A673 (cell line): Measurements from ENCODE around the gene CAND1. TPM values are rescaled to one million over a fixed set of nuclear protein-coding genes. Genes with fewer than 3 reads are reported as not detected.

Source experiments
- BruUV-seq: library from RNA; stranded (reverse); fragments of 400-500 nt; replicated peaks from 2 replicates; lab custom pipeline; 2021; lab: Mats Ljungman, UMichigan
- CTCF ChIA-PET: fragments of 300-600 bp; sonication (Branson Sonifier 250); formaldehyde crosslinking; loops from one replicate; lab custom pipeline; 2022; ENCODE audit warnings: antibody characterized with exemption; lab: Charles Lee
- POLR2A ChIA-PET: fragments of 300-600 bp; sonication (Branson Sonifier 250); formaldehyde crosslinking; loops from one replicate; lab custom pipeline; 2022; ENCODE audit warnings: antibody characterized with exemption; ENCODE audit not compliant: low non-redundant PET; lab: Charles Lee
- DNase-seq: peaks from one replicate; pipeline ENCODE4 v3.0.0-alpha.2; 2015; ENCODE audit warnings: low spot score
- H3K27ac ChIP-seq: fragments of 200-600 bp; sonication (generic); 2 replicates; pipeline ENCODE4 v1.5.1; 2016; ENCODE audit warnings: mixed run types, low read depth, mild to moderate bottlenecking, mixed read lengths, antibody characterized with exemption, low read length; ENCODE audit not compliant: poor library complexity, severe bottlenecking
- H3K27me3 ChIP-seq: fragments of 200-600 bp; sonication (generic); replicated peaks from 2 replicates; pipeline ENCODE4 v1.6.1; 2017; ENCODE audit warnings: mixed run types, low read depth, mild to moderate bottlenecking, mixed read lengths, antibody characterized with exemption, low read length; ENCODE audit not compliant: insufficient read depth, poor library complexity
- H3K36me3 ChIP-seq: fragments of 200-600 bp; sonication (generic); 2 replicates; pipeline ENCODE4 v1.6.1; 2016; ENCODE audit warnings: mixed run types, mild to moderate bottlenecking, mixed read lengths, antibody characterized with exemption, low read length; ENCODE audit not compliant: insufficient read depth, poor library complexity, severe bottlenecking
- H3K4me1 ChIP-seq: fragments of 200-600 bp; sonication (generic); 2 replicates; pipeline ENCODE4 v1.6.1; 2017; ENCODE audit warnings: mixed run types, mild to moderate bottlenecking, mixed read lengths, antibody characterized with exemption, low read length; ENCODE audit not compliant: insufficient read depth, poor library complexity, severe bottlenecking
- H3K4me3 ChIP-seq: fragments of 200-600 bp; sonication (generic); 2 replicates; pipeline ENCODE4 v1.5.1; 2016; ENCODE audit warnings: low read depth, mixed run types, mild to moderate bottlenecking, mixed read lengths, low read length; ENCODE audit not compliant: poor library complexity, severe bottlenecking
- H3K9me3 ChIP-seq: fragments of 200-600 bp; sonication (generic); 2 replicates; pipeline ENCODE4 v1.6.1; 2016; ENCODE audit warnings: mixed run types, low read depth, mild to moderate bottlenecking, mixed read lengths, antibody characterized with exemption, low read length; ENCODE audit not compliant: poor library complexity, severe bottlenecking
- CTCF ChIP-seq: fragments of 300-800, 200-600 bp; sonication (generic); conservative IDR thresholded peaks from 2 replicates; pipeline ENCODE4 v1.5.1; 2017; ENCODE audit warnings: low read depth, mild to moderate bottlenecking, antibody characterized with exemption, low read length, moderate library complexity, mixed read lengths
- EZH2 ChIP-seq: fragments of 200-600 bp; sonication (generic); IDR thresholded peaks from 2 replicates; pipeline ENCODE4 v1.6.1; 2017; ENCODE audit warnings: borderline replicate concordance, low read depth, mild to moderate bottlenecking, mixed read lengths, antibody characterized with exemption, low read length; ENCODE audit not compliant: poor library complexity, severe bottlenecking
- intact Hi-C: fragments of 100-400 bp; cut with micrococcal nuclease; formaldehyde crosslinking; loops from one replicate; pipeline ENCODE4 v1.10.0; 2022; ENCODE audit not compliant: unreplicated experiment
- total RNA-seq: library from RNA; stranded (reverse); gene quantifications from 2 replicates; pipeline ENCODE4 v1.2.3, GENCODE V29; 2021

The CAND1 gene
- total RNA-seq, 1 experiment from 2014 or later, result 195 TPM

- Histone ChIP-seq H3K36me3 (peaks cover 28% of the 10 kb centered on the region), H3K27me3 (no peaks in the 10 kb centered on the region), H3K4me1 (peaks cover 15% of the 10 kb centered on the region), H3K4me3 (no peak overlapping the region), H3K9me3 (no peaks in the 10 kb centered on the region), H3K27ac (no peak overlapping the region)
- intact Hi-C loops, result no loop called here
- DNase-seq, result no peak
- ChIA-PET POLR2A (no interaction called here), CTCF (no interaction called here)
- no TSS peak for BruUV-seq
- TF ChIP-seq CTCF (no peak), EZH2 (no peak)
Measured at GRCh38 chr12:67280088-67280487, 10.9 kb downstream of the CAND1 start.

GRCh38 chr12:67280572-67280971, 11.4 kb downstream of the CAND1 start:
- BruUV-seq, result no TSS peak
- no peaks in the 10 kb centered on the region for H3K9me3 ChIP-seq
- intact Hi-C loops, result no loop called here
- POLR2A ChIA-PET, result no interaction called here
- no peak for DNase-seq
- peaks cover 28% of the 10 kb centered on the region for H3K36me3 ChIP-seq
- CTCF ChIA-PET, result no interaction called here
- H3K4me3 ChIP-seq, result no peak overlapping the region
- no peaks in the 10 kb centered on the region for H3K27me3 ChIP-seq
- peaks cover 15% of the 10 kb centered on the region for H3K4me1 ChIP-seq
- H3K27ac ChIP-seq, result no peak overlapping the region
- no peak for TF ChIP-seq EZH2
- TF ChIP-seq CTCF, result no peak

- Histone ChIP-seq H3K4me1 (peaks cover 13% of the 10 kb centered on the region), H3K9me3 (no peaks in the 10 kb centered on the region), H3K36me3 (peaks cover 29% of the 10 kb centered on the region), H3K4me3 (no peak overlapping the region), H3K27ac (no peak overlapping the region), H3K27me3 (no peaks in the 10 kb centered on the region)
- DNase-seq, result no peak
- TF ChIP-seq EZH2, result no peak
- no peak for TF ChIP-seq CTCF
- intact Hi-C loops, result no loop called here
- ChIA-PET CTCF (no interaction called here), POLR2A (no interaction called here)
- no TSS peak for BruUV-seq
Measured at GRCh38 chr12:67284561-67284960, 15.4 kb downstream of the CAND1 start.
